Uterus (tissue), 2 donors: ENCODE data around the gene RREB1.

Experiments
- POLR2A ChIP-seq, 2 donors: fragments of 450-650 bp; IDR thresholded peaks; one replicate each; pipeline ENCODE4 v1.6.1; 2016; ENCODE audit warnings: antibody characterized with exemption in 2 of 2, mild to moderate bottlenecking in 1 of 2, moderate library complexity in 1 of 2
- TF ChIP-seq, protein P1 (sequence below), 4 experiments: fragments of 200-600 bp in 2 of 4; fragments of 450-650 bp in 2 of 4; sonication (generic) in 2 of 4; IDR thresholded peaks; one replicate each; pipeline ENCODE4 v1.5.1; 2016 to 2019; ENCODE audit warnings: antibody characterized with exemption in 4 of 4, mild to moderate bottlenecking in 2 of 4, moderate library complexity in 1 of 4

DNA sequence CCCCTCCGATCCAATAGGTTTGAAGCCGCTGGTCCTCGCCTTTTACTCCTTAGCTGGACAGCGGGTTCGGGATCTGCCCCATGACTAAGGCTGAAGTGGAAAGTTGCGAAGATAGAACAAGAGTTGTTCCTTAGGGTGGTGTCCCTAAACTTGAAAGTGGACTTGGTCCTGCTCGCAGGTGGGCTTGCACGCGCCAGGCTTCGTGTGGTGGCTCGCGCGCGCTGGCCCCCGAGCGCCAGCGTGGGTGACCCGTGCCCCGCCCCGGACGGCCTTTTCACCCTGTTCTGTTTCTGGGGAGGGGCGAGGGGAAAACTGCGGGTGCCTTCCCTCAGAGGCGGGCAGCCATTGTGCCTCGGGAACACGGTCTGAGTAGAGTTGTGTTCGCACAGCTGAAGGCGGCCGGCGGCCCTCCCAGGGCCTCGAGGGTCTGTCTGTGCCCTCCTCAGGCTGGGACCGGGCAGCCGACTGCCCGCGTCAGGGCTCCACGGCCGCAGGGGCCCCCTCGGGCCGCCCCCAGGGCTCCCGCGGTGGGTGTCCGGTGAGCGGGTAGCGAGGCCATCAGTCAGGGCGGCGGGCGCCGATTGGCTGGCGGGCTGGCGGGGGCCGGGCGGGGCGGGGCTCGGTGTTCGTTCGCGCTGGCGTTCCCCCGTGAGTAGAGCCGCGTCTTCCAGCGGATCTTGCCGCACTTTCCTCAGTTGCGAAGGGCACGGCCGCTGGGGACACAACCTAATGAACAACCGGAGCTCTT is 33.0 kb downstream of the RREB1 start:
- TF ChIP-seq, protein P1, sequence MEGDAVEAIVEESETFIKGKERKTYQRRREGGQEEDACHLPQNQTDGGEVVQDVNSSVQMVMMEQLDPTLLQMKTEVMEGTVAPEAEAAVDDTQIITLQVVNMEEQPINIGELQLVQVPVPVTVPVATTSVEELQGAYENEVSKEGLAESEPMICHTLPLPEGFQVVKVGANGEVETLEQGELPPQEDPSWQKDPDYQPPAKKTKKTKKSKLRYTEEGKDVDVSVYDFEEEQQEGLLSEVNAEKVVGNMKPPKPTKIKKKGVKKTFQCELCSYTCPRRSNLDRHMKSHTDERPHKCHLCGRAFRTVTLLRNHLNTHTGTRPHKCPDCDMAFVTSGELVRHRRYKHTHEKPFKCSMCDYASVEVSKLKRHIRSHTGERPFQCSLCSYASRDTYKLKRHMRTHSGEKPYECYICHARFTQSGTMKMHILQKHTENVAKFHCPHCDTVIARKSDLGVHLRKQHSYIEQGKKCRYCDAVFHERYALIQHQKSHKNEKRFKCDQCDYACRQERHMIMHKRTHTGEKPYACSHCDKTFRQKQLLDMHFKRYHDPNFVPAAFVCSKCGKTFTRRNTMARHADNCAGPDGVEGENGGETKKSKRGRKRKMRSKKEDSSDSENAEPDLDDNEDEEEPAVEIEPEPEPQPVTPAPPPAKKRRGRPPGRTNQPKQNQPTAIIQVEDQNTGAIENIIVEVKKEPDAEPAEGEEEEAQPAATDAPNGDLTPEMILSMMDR (IDR thresholded peaks at IDR 0.05), result no peak
- peak; percentile 65 to 78 for TF ChIP-seq POLR2A (IDR thresholded peaks at IDR 0.05)
